ENCODE measurements around the gene SND1. TPM values are rescaled to one million over a fixed set of nuclear protein-coding genes. Genes with fewer than 3 reads are reported as not detected.

SND1 gene
- total and polyA plus RNA-seq, 2 of the 4 experiments (the other 2 are of a cell fraction): 154 to 294 TPM

DNA sequence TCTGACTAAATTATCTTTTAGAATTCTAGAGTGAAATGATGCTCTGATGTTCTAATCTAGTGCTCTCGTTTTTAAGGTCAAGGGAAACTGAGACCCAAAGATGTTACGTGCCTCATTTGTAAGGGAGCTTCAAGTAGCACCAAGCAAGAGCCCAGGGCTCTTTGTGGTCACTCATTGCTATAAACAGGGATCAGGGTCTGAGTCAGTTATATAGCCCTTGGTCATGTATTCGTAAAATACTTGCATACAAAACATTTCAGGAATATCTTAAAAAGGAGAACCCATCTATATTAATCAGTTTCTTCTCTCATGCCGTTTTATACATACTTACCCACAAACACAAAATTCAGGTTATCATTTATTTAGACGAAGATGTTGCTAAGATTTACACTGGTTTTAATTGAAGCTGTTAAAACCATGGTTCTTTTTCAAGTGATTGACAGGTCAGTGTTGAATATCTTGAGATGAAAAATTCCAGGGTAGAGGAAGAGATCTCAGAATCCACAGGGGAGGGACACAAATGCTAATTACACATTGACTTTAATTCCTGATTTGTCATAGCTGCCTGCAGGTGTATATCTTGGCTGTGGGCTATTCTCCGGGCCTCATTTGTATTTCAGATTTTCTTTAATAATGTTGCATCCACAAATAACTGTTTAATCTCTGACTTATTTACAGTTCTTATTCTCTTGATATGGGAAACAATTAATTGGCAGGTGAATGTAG is 188.4 kb downstream of the SND1 start:
- Histone ChIP-seq H3K4me3 (ENCODE audit: insufficient read depth, low read depth, low read length) (no peak overlapping the region), H3K18ac (ENCODE audit: low read depth, low read length) (no peak overlapping the region), H4K91ac (ENCODE audit: insufficient read depth, low read depth, low read length) (no peak overlapping the region), H4K5ac (ENCODE audit: low read depth, low read length) (no peak overlapping the region), H4K8ac (ENCODE audit: low read depth in 2 of 2, low read length in 2 of 2) (no peak overlapping the region), H2AK9ac (replicated peaks; ENCODE audit: low read depth, low read length, poor library complexity) (no peak overlapping the region), H3K4ac (ENCODE audit: low read depth, low read length) (no peak overlapping the region), H3K14ac (replicated peaks; ENCODE audit: low read depth, low read length) (no peak overlapping the region), H3K79me1 (ENCODE audit: low read depth in 1 of 2, low read length in 2 of 2) (peaks cover 12 to 63% of the 10 kb centered on the region in 2 experiments), H3K9me1 (ENCODE audit: insufficient read depth, low read length) (peaks cover 15% of the 10 kb centered on the region), H3K56ac (ENCODE audit: extremely low read depth, insufficient read depth, low read length) (no peak overlapping the region), H2AK5ac (ENCODE audit: low read depth, low read length) (no peak overlapping the region), H3K4me1 (ENCODE audit: control insufficient read depth, insufficient read depth, low read length) (peaks cover 2% of the 10 kb centered on the region; the same call in 1 of the 2 replicates), H3K4me2 (ENCODE audit: low read depth, low read length) (no peak overlapping the region), H4K20me1 (ENCODE audit: insufficient read depth, low read length) (peaks cover 28% of the 10 kb centered on the region), H2BK5ac (ENCODE audit: low read depth, low read length, poor library complexity, severe bottlenecking) (no peak overlapping the region), H3K27ac (ENCODE audit: insufficient read depth, low read length) (no peak overlapping the region), H3K9me3 (ENCODE audit: control insufficient read depth, insufficient read depth, low read length) (peaks cover 6% of the 10 kb centered on the region; the same call in 1 of the 2 replicates), H3K36me3 (ENCODE audit: control insufficient read depth, insufficient read depth, low read length) (peaks cover 9% of the 10 kb centered on the region), H2AFZ (replicated peaks; ENCODE audit: low read length, poor library complexity) (no peak overlapping the region), H2BK15ac (ENCODE audit: low read depth, low read length) (no peak overlapping the region), H2BK20ac (ENCODE audit: low read depth, low read length) (no peak overlapping the region), H2BK120ac (ENCODE audit: low read depth, low read length) (no peak overlapping the region), H3K9ac (ENCODE audit: low read depth, low read length) (no peak overlapping the region), H3K23ac (ENCODE audit: low read depth, low read length) (no peak overlapping the region), H3K27me3 (ENCODE audit: control insufficient read depth, insufficient read depth, low read length) (no peaks in the 10 kb centered on the region)
- ChIA-PET POLR2A (ENCODE audit: unreplicated experiment) (no interaction called here), CTCF (no interaction called here)
- DNase-seq (no peak), ATAC-seq (ENCODE audit: low read depth) (no peak)
- 100% methylated on average over 1 of the region's 6 CpGs; no CpG with 5 or more reads in 1 of the 2 experiments for WGBS, 2 experiments (ENCODE audit: extremely low coverage in 2 of 2, insufficient read length in 1 of 2)
- BruUV-seq (replicated peaks): no TSS peak
- in situ Hi-C loops (cut with MboI; ENCODE audit: low sequenced_read_pairs) (no loop called here), dilution Hi-C loops (cut with HindIII; ENCODE audit: low sequenced_read_pairs, unreplicated experiment) (no loop called here), intact Hi-C loops (cut with micrococcal nuclease) (no loop called here)
- TF ChIP-seq NFE2L2 (IDR thresholded peaks at IDR 0.05; ENCODE audit: low read depth, low read length) (no peak), FOS (IDR thresholded peaks at IDR 0.05; ENCODE audit: low read depth, low read length) (no peak), RAD21 (IDR thresholded peaks at IDR 0.05; ENCODE audit: low read length) (no peak), CHD1 (IDR thresholded peaks at IDR 0.05; ENCODE audit: low read depth, low read length) (no peak), CEBPB (IDR thresholded peaks at IDR 0.05; ENCODE audit: low read depth, low read length) (no peak), RCOR1 (IDR thresholded peaks at IDR 0.05; ENCODE audit: insufficient replicate concordance, low read length) (no peak)
